Measurements from ENCODE around the gene BRSK2. TPM values are rescaled to one million over a fixed set of nuclear protein-coding genes. Genes with fewer than 3 reads are reported as not detected.
A peak's percentile ranks its signal among the peaks of the same experiment; 100 is the strongest.

BRSK2 gene
- total and polyA plus RNA-seq, 2 of the 4 experiments (the other 2 are of a cell fraction) = 0.18 to 0.62 TPM

DNA sequence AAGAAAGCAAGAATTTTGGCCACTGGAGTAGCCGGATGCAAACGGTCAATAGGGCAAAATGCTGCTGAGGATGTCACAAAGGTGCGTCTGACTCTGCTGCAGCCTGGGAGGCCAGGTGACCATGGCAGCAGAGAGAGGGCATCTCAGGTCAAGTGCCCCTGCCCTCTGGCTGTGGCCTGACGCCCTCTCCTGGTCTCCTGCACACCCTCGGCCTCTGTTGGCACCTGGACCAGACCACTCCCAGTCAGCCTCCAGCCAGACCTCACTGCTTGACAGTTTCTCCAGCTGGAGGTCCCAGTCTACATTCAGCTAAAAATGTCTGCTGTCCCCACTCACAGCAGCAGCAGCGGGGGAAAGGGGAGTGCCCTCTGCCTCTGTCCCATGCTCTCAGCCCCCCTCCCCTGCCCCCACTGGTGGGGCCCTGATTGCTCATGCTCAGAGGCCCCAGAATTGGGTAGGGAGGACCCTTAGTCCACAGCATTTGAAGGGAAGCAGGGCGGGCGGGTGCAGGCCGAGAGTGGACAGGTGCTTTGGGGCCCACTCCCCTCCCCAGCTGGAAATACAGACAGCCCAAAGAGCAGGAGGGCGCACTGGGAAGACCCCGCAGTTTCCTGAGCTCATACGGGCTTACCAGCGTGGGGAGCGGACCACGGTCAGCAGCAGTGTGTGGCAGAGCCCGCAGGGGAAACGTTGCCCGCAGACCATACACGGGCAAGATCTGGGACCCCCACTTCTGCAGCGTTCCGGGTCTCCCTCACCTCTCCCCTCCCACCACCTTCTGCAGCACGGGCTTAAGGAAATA is 1.6 kb upstream of the BRSK2 start:
- Histone ChIP-seq H3K18ac (ENCODE audit: low read depth, low read length) (no peak overlapping the region), H3K23ac (ENCODE audit: low read depth, low read length) (no peak overlapping the region), H2AFZ (replicated peaks; ENCODE audit: low read length, poor library complexity) (peak overlapping the region; percentile 98), H3K9me1 (ENCODE audit: insufficient read depth, low read length) (no peaks in the 10 kb centered on the region), H3K4me1 (ENCODE audit: control insufficient read depth, insufficient read depth, low read length) (peaks cover 3% of the 10 kb centered on the region; the same call in 1 of the 2 replicates), H2BK20ac (ENCODE audit: low read depth, low read length) (no peak overlapping the region), H2AK5ac (ENCODE audit: low read depth, low read length) (no peak overlapping the region; the same call in 1 of the 2 replicates), H2BK5ac (ENCODE audit: low read depth, low read length, poor library complexity, severe bottlenecking) (no peak overlapping the region), H3K36me3 (ENCODE audit: control insufficient read depth, insufficient read depth, low read length) (no peaks in the 10 kb centered on the region), H4K91ac (ENCODE audit: insufficient read depth, low read depth, low read length) (no peak overlapping the region), H3K56ac (ENCODE audit: extremely low read depth, insufficient read depth, low read length) (no peak overlapping the region), H2AK9ac (replicated peaks; ENCODE audit: low read depth, low read length, poor library complexity) (peak overlapping the region; percentile 72), H3K14ac (replicated peaks; ENCODE audit: low read depth, low read length) (no peak overlapping the region), H3K27ac (ENCODE audit: insufficient read depth, low read length) (no peak overlapping the region), H2BK15ac (ENCODE audit: low read depth, low read length) (no peak overlapping the region), H3K9ac (ENCODE audit: low read depth, low read length) (peak overlapping the region; percentile 75; the same call in 1 of the 2 replicates), H4K8ac (ENCODE audit: low read depth in 2 of 2, low read length in 2 of 2) (peak overlapping the region; percentile 55 to 75; a peak in 3 of 4 replicates), H3K4ac (ENCODE audit: low read depth, low read length) (peak overlapping the region; percentile 1; the same call in 1 of the 2 replicates), H2BK120ac (ENCODE audit: low read depth, low read length) (no peak overlapping the region), H3K4me3 (ENCODE audit: insufficient read depth, low read depth, low read length) (peak overlapping the region; percentile 62; the same call in 1 of the 2 replicates), H3K27me3 (ENCODE audit: control insufficient read depth, insufficient read depth, low read length) (peaks cover 22% of the 10 kb centered on the region), H3K4me2 (ENCODE audit: low read depth, low read length) (peak overlapping the region; percentile 87; the same call in 1 of the 2 replicates), H3K79me1 (ENCODE audit: low read depth in 1 of 2, low read length in 2 of 2) (no peaks in the 10 kb centered on the region), H4K5ac (ENCODE audit: low read depth, low read length) (no peak overlapping the region), H4K20me1 (ENCODE audit: insufficient read depth, low read length) (no peaks in the 10 kb centered on the region), H3K9me3 (ENCODE audit: control insufficient read depth, insufficient read depth, low read length) (no peaks in the 10 kb centered on the region)
- in situ Hi-C loops (cut with MboI; ENCODE audit: low sequenced_read_pairs) (no loop called here), intact Hi-C loops (cut with micrococcal nuclease) (loop anchor here (5.0 kb wide), 1 partner anchor 126 kb away; no protein-coding TSS in a partner anchor), dilution Hi-C loops (cut with HindIII; ENCODE audit: low sequenced_read_pairs, unreplicated experiment) (no loop called here)
- no peak for DNase-seq
- 43% methylated on average over 8 of the region's 22 CpGs; no CpG with 5 or more reads in 1 of the 2 experiments for WGBS, 2 experiments (ENCODE audit: extremely low coverage in 2 of 2, insufficient read length in 1 of 2)
- ChIA-PET POLR2A (ENCODE audit: unreplicated experiment) (no interaction called here), CTCF (no interaction called here)
- ATAC-seq (ENCODE audit: low read depth) = no peak
- BruUV-seq (replicated peaks) = no TSS peak
- TF ChIP-seq NFE2L2 (IDR thresholded peaks at IDR 0.05; ENCODE audit: low read depth, low read length) (no peak), BHLHE40 (IDR thresholded peaks at IDR 0.05; ENCODE audit: low read depth, low read length) (no peak), MAZ (IDR thresholded peaks at IDR 0.05; ENCODE audit: borderline replicate concordance, low read depth, low read length) (no peak), RCOR1 (IDR thresholded peaks at IDR 0.05; ENCODE audit: insufficient replicate concordance, low read length) (no peak), FOS (IDR thresholded peaks at IDR 0.05; ENCODE audit: low read depth, low read length) (no peak), SMC3 (IDR thresholded peaks at IDR 0.05; ENCODE audit: low read depth, low read length) (no peak)

Measured in IMR-90 (cell line).